Kidney tubule cell (primary cell): ENCODE data around the gene NTN3.
A peak's percentile ranks its signal among the peaks of the same experiment; 100 is the strongest.
"Not testable (repeated sequence)": the region's sequence is repeated elsewhere in the genome, so short reads cannot be mapped to it uniquely, and the experiment has no call there.

Experiments
- DNase-seq: peaks from one replicate; pipeline ENCODE4 v3.0.0-alpha.2; 2018; ENCODE audit warnings: low spot score

NTN3 gene

DNA sequence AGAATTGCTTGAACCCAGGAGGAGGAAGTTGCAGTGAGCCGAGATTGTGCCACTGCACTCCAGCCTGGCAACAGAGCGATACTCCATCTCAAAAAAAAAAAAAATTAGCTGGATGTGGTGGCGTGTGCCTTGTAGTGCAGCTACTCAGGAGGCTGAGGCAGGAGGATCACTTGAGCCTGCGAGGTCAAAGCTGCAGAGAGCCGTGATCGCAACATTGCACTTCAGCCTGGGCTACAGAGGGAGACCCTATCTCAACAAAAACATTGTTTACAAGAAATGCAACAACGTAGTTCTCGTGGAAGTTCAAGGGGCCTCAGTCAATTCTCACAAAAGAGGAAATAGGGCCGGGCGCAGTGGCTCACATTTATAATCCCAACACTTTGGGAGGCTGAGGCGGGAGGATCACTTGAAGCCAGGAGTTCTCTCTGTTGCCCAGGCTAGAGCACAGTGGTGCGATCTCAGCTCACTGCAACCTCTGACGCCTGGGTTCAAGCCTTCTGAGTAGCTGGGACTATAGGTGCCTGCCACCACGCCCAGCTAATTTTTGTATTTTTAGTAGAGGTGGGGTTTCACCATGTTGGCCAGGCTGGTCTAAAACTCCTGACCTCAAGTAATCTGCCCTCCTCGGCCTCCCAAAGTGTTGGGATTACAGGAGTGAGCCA lies 29.8 kb upstream of the NTN3 start:
- DNase-seq = not testable (repeated sequence)

- no peak for DNase-seq
Observed at GRCh38 chr16:2443555-2443954, 27.5 kb upstream of the NTN3 start.

- DNase-seq = peak; percentile 23
Observed at GRCh38 chr16:2447920-2448583, 23.0 kb upstream of the NTN3 start.

GRCh38 chr16:2449118-2449517 lies 22.0 kb upstream of the NTN3 start:
- DNase-seq = no peak

DNA sequence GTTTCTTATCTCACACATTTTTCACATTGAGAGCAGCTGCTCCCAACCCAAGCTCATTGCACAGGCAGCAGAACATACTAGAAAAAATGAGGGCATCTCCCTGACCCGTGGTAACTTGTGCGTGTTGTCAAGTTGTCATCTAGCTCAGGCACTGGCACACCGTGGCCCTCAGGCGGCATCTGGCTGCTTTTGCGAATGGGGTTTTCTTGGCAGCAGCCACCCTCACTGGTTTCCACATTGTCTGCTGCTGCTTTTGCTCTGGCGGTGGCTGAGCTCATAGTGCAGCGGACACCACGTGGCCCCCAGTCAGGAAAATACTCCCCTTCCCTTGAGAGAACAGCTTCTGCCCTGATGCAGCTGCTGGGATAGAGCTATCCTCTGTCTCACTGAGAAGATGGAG lies 20.6 kb upstream of the NTN3 start:
- no peak for DNase-seq

GRCh38 chr16:2450975-2451381 lies 20.1 kb upstream of the NTN3 start:
- DNase-seq = no peak

GRCh38 chr16:2451851-2452320 lies 19.2 kb upstream of the NTN3 start:
- no peak for DNase-seq

DNA sequence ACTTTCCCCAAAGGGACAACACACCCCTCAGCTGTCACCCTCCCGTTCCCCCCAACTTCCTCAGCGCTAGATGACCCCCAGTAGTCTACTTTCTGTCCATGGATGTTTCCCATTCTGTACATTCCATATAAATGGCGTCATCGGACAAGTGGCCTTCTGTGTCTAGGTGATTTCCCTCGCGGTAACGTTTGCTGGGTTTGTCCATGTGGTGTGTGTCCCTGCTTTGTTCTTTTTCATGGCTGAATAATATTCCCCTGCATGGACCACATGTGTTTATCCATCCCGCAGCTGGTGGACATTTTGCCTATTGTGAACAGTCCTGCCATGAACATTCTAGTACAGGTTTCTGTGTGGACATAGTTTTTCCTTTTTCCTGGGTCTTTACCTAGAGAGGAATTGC lies 18.4 kb upstream of the NTN3 start:
- DNase-seq = no peak

- no peak for DNase-seq
Observed at GRCh38 chr16:2455081-2455845, 15.8 kb upstream of the NTN3 start.

GRCh38 chr16:2456551-2457153 lies 14.4 kb upstream of the NTN3 start:
- no peak for DNase-seq

- DNase-seq = no peak
Observed at GRCh38 chr16:2457267-2457666, 13.8 kb upstream of the NTN3 start.

- no peak for DNase-seq
Observed at GRCh38 chr16:2457946-2458345, 13.2 kb upstream of the NTN3 start.

GRCh38 chr16:2458887-2459646 lies 12.0 kb upstream of the NTN3 start:
- no peak for DNase-seq

GRCh38 chr16:2459647-2460390 lies 11.3 kb upstream of the NTN3 start, which contains the start of gene TEDC2:
Gene TEDC2 (plus strand): TSS chr16:2460109. CDS start chr16:2460145, 36 bp downstream.
- peak; percentile 96 for DNase-seq

DNA sequence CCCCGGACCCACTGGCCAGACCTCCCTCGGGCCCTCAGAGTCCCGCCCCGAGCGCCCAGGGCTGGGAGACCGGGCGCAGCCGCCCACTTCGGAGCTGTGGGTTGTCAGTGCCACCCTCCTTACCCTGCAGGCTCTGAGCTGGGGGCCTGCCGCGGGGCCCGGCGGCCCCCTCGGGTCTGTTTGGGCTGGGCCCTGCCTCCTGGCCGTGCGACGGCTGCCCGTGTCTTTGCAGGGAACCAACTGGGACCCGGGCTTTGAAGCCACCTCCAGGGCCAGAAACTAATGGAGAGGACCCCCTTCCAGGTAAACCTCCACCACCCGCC lies 10.7 kb upstream of the NTN3 start:
- DNase-seq = no peak

DNA sequence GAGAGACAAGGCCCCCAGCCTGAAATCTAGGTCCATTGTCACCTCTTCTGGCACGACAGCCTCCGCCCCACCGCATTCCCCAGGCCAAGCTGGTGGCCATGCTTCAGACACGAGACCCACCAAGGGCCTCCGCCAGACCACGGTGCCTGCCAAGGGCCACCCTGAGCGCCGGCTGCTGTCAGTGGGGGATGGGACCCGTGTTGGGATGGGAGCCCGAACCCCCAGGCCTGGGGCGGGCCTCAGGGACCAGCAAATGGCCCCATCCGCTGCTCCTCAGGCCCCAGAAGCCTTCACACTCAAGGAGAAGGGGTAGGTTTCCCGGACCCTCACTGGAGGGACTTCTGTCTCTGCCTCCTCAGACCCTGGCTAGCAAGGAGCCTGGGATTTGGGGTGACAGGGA lies 10.2 kb upstream of the NTN3 start:
- DNase-seq = no peak

- DNase-seq = no peak
Observed at GRCh38 chr16:2462031-2462866, 8.8 kb upstream of the NTN3 start.

DNA sequence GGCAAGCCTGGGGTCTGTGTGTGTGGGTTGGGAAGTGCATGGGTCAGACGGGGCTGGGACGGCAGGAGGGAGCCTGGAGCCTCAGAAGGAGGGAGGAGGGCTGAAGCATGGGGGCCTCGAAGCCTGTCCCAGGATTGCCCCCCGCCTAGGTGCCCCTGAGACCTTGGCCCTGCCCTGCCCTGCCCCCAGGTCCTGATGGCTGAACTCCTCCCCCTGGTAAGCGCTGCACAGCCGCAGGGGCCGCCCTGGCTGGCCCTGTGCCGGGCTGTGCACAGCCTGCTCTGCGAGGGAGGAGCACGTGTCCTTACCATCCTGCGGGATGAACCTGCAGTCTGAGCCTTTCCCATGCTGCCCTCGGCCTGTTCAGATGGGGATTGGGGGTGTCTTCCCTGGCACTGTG lies 6.8 kb upstream of the NTN3 start:
- no peak for DNase-seq

DNA sequence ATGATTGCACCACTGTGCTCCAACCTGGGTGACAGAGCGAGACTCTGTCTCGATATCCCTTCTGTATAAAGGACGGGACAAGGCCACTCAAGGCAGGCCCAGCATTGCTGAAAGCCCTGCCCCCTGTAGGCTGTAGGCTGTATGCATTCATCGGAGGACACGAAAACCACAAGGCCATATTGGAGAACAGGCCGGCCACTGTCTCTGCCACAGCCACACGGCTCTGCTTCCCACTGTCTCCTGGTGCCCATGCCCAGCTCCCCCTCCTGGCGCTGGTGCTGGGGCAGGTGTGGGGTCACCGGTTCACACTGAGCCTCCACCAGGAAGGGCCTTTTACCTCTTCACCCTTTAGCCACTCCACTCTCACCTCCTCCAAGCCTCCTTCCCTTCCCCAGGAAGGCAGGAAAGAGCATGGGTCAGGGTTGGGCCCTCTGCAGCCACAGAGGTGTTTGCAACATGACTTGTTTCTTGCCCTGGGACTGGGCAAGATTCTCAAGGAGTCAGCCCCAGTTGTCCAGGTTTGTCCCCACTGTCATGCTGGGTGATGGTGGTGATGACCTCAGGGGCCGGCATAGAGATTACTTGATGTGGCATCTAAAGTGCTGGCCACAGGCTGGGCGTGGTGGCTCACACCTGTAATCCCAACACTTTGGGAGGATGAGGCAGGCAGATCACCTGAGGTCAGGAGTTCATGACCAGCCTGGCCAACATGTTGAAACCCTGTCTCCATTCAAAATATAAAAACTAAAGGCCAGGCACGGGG lies 5.3 kb upstream of the NTN3 start:
- DNase-seq = no peak
